Stimulated activated CD8-positive, alpha-beta memory T cell treated with anti-CD3 and anti-CD28 coated beads, Interleukin-4, amount 100 ng/mL, for 48 hours (primary cell): ENCODE measurements around the gene NES.

ENCODE experiments used
- DNase-seq: peaks from one replicate; pipeline ENCODE4 v3.0.0-alpha.2; 2020

NES gene

DNA sequence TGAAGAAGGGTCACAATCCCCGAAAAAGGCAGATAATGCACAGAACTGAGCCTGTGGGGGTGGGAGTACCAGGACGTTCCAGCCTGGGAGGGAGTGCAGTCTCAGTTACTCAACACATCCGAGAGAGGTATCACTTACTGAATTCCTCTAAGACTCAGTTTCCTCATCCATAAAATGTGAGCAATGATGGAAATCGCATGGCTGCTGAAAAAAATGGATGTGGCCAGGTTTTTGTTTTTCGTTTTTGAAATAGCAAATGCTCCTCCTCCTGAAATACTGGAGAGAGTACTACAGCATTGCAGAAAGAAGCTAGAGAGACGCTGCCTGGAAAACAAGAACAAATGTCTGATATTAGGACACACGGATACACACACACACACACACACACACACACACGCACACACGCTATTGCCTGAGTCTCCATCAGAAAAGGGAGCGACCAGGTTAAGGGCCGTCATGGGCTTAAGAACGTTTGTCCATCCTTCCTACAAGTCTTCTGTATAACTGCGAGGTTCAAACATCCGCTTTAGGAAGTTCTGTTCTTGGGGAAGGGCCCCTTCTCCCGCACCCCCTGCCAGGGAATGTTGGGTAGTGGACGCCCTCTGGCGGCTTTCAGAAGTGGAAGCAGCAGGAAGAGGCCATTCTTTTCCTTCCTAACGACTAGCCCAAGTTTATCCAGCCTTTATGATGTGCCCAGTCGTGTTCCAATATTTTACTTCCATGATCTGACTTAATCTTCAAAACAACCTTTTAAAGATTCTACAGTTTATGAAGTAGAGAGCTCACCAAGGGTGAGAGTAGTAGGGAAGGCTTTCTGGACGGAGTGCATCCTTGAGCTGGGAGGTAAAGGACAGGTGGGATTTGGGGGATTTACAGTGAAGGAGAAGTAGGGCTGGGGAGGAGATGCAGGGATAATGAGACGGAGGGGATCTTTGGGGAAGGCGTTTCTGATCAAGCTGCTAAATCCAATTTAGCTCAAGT lies 699 bp upstream of the NES start:
- peak; percentile 50 for DNase-seq

DNA sequence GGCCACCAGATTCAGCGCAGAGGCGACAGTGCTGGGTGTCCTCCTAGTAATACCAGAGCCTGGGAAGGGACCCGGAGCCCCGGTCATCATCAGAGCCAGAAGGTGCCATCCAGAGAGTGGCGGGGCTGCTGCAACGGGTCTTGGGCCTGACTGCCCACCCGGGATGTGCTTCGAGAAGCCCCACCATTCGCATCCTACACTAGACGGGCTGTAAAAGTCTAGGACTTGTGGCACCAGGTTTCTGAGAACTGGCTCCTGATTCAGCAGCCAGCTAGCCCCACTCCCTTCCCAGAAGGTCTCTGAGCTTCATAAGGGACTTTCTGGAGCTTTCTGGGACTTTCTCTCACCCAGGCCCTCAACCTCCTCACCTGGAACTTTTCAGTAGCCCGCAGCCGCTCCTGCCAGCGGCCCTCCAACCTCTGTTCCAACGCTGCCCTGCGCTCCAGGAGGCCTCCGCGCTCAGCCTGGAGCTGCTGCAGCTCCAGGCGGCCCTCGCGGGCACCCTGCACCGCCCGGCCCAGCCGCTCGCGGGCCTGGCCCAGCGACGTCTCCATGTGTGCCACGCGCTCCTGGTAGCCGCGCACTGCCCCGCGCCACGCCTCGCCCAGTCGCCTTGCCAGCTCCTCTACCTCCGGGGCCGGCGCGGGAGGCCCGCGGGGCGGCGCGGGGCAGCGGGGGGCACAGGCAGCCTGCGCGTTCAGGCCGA lies 940 bp downstream of the NES start:
- DNase-seq: no peak

DNA sequence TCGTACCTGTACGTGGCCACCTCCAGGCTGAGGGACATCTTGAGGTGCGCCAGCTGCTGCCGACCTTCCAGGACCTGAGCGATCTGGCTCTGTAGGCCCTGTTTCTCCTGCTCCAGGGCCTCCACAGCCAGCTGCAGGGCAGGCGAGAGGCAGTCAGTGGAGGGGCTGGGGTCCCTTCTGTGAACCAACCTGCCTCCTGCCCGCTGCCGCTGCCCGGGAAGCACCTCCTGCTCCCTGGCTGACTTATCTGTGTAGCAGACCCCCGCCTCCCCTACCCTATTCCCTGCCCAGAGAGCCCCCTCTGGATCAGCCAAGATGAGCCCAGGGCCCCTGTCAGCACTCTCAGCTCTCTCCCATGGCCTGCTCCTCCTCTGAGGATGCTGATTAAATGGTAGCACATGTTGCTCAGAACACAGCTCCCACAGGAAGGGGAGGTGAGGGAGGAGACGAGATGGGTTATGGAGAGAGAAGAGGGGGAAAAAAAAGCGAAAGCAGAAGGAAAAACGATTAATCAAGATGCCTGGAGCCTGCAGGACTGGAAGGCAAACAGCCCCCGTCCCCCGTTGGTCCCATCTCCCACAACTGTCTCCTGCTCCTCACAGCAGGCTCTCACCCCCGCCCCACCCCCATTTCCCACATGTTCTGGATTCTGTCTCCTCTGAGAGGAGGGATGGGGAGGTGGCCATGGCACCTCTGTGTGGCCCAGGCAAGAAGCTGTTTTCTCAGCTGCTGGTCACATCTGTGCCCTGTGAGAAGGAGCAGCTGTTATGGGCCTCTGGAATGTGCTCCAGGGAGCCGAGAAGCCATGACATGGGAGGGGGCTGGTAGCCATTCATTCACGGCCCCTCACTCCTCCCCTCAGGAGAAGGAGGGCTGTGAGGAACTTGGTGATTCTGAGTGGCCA lies 1.7 kb downstream of the NES start:
- DNase-seq: no peak

DNA sequence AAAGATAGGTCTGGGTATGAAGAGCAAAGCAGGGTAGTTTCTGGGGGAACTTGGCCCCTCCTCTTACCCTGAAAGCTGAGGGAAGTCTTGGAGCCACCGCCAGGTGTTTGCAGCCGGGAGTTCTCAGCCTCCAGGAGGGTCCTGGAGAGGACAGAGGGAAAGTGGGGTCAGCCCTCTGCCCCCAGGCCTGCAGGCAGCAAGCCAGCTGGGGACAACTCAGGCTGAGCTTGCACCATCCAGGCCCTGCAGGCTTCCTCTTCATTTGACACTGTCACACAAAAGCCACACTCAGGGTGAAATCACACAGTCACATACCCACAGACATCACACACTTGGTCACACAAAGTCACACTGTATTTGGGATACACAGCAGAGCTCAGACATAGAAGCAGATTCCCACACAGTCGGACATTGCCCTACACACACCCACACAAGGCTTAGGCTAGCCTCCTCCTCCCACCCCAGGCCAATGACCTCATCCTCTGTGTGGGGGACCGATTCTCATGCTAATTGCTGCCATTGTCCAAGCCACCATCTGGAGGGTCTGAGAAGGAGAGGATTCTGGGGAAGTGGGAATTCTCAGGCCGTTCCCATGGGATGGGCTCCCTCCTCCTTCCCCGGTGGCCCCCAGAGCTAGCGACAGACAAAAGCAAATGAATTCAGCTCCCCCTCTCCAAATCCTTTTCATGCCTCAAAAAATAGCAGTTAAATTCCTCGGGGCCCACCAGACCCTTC lies 3.7 kb downstream of the NES start:
- DNase-seq: no peak

DNA sequence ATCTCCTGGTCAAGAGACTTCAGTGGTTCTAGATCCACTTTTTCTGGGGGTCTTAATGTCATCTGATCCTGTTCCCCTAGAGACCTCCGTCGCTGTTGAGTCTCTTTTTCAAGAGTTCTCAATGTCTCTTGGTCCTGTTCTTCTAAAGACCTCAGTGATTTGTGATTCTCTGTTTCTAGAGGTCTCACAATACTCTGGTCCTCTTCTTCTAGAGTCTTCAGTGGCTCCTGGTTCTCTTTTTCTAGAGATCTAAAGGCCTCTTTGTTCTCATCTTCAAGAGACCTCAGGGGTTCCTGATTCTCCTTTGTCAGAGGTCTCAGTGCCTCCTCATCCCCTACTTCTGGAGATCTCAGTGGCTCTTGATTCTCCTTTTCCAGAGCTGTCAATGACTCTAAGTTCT lies 5.4 kb downstream of the NES start:
- DNase-seq: no peak

DNA sequence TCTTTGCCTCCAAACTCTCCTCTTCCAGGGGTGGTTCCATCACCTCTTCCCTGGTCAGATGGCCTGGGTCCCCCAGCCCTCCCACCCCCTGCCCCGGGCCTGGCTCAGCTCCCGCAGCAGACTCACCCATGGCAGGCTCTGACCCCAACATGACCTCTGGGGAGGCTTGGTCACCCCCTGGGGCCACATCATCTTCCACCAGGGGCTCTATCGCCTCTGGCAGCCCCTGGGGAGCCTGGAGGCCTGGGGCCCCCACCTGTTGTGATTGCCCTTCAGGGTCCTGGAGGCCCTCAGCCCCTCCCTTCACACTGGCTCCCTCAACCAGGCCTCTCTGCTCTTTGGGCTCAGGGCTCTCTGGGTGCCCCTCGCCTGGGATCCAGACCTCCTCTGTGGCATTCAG lies 6.4 kb downstream of the NES start:
- no peak for DNase-seq

DNA sequence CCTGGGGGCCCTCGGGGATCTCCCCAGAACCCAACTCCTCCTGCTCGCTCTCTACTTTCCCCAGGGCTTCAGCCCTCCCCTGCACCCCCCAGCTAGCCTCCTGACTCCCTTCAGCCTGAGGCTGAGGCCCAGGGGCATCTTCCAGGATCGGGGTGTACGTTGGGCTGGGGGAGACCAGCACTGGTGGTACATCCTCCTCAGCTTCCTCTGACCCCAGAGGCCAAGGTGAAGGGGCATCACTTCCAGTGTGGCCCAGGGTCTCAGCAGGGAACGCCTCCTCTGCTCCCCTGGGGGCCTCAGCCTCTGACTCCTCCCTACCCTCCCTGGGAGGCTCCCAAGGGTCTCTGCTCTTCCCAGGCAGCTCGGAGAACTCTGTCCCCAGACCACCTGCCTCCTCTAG lies 6.8 kb downstream of the NES start:
- no peak for DNase-seq

DNA sequence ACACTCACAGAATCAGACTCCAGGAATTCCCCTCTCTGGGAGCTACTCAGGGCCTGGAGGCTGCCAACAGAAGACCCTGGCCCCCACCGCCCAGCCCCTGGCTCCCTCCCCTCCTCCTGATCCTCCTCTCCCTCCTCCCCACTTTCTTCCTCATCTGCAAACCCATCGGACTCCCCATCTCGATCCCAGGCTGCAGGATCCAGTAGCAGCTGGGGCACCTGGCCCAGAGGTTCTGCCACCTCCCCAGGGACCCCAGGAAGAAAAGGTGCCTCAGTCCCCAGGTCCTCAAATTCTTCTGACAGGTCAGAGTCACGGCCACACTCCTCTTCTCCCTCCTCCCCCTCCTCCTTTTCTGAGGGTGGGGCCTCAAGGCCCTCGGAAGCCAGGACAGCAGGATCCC lies 7.4 kb downstream of the NES start:
- no peak for DNase-seq

DNA sequence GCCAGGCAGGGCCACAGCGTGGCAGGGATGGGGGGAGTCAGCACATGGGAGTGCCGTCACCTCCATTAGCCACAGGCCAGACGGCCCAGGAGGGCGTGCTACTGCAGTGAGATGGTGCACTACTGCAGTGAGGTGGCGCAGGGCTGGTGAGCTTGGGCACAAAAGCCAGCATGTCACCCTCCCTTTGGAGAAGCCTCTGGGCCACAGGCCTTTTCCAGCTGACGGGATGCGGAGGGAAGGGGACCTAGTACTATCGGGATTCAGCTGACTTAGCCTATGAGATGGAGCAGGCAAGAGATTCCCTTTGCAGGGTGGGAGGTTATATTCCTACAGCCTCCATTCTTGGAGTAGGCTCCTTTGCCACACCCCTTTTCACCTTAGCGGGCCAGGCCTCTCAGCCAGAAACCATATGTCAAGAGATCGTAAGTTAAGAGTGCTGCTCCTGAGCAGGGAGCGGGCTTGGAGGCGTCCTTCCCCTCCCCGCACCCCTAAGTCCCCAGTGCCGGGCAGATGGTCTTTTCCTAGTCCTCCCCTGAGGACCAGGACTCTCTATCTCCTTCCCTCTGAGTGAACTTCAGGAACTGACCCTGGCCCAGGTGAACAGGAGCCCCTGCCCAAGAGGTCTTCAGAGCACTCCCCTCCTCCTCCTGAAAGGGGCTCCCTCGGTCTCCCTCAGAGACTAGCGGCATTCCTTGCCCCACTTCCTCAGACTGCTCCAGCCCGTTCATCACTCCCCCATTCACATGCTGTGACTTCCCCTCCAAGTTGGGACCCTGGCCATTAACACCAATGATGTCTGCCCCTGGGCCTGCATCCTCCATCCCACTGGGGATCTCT lies 8.2 kb downstream of the NES start:
- DNase-seq: no peak

DNA sequence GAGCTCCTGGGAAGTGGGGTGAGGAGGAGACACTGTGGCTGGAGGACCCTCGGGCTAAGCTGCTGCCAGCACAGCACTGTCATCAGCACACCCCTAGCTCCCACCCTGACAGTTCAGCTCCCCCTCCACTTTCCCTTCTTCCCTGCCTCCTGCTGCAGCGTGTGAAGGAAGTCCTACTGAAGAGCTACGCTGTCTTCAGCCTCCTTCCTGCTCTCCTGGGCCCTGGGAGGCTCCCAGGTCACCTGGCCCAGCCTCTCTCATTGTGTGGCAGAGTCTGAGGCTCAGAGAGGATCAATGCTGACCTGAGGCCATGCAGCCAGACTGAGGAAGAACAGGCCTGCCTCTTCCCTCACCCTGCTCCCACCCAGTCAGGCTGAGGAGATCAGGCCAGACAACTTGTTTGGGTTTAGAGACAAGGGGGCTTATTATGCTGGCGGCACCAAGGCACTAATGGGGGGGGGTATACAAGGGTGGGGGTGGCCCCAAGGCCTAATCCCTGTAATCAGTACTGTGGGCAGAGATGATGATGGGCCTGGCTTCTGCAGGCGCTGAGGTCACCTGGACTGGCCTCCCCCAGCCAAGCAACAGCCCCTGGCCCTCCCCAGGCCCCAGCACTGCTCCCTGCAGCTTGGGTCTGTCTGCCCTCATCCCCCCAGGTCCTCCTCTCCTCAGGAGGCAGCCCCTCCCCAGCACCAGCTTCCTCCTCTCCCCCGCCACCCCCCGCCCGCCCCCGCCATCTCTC lies 9.1 kb downstream of the NES start:
- DNase-seq: no peak

DNA sequence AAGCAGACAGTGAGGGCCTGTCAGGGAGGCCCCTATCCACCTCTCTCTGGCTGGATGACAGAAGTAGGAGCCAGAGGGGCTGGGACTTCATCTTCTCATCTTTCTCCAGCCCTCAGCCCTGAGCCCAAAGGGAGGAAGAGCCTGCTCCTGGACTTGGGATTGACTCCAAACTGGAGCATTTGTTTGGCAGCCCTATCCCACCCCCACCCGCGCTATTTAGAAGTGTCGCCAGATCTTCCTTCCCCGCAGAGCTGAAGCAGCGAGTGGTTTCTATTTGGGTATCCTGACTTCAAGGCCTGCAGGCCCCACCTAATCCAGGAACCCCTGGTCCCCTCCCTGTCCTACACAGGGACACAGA lies 9.6 kb downstream of the NES start:
- no peak for DNase-seq

DNA sequence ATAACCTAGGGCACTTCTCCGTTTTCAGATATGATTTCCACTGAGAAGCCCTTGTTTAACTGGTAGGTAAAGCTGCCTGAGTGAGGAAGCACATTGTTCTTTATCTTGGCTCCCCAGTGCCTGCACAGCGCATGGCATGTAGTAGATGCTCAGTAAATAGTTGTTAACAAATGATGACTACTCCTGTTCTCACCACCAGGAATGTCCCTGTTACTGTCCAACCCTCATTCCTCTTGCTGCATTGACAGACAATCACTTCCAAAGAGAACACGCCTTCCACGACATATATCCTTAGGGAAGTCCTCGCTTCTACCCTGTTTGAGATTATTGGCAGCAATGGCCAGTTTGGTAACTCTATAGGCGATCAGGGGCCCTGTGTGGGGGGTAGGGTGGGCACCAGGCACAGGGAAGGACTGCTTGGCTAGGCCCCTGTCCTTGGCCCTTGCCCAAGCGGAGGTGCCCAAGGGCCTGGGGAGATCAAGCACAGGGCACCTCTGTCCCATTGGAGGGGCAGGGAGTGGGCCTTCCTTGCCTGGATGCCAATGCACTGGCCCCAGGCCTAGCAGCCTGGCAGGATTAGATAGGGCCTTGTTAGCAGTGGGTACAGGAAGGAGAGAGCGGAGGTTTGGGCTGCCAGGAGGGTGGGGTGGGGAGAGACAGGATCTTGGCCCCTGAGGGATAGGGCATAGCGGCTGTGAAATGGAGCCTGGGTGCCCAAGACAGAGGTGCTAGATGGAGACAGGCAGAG lies 10.2 kb downstream of the NES start:
- DNase-seq: no peak

DNA sequence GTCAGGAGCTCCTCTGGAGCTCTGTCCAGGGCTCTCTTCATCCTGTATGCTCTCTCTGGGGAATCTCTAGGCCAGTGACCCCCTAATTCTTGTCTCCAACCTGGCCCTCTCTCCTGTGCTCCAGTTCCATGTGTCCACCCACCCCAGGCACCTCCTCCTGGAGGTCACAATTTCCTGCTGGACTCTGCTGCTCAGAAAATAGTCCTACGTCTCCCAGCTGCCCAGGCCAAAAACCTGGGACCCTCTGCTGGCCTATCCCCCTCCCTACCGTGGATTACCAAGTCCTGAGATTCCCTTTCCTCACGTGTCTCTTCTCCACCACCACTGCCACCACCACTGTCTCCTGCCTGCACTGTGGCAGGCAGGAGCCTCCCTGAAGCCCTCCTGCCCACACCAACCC lies 11.7 kb downstream of the NES start:
- no peak for DNase-seq

DNA sequence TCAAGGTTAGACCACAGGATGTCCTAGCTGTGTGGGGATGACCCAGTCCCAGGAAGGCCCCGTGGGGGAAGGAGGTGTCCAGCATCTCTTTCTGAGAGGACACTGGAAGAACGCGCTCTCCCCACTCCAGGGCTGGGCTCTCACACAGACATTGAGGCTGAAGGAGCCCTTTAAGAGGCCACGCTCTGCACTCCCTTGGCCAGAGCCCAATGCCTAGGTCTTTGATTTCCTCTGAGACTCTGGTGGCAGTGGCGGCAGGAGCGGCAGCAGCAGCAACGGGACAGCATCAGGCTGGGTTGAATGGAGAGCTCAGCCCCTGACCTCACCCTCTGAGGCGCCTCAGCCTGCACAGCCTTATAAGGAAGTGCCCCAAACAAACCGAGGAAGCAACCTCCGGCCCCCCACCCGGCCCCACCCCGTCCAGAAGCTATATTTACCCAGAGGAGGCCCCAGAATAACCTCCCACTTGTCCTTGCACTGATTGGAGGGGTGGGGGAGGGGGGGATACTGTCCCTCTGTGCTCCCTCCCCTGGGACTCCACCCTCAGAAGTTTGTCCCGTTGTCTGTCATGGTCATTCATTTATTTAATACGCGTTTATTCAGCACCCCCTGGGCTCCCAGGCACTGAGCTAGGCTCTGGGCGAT lies 12.3 kb downstream of the NES start:
- no peak for DNase-seq

DNA sequence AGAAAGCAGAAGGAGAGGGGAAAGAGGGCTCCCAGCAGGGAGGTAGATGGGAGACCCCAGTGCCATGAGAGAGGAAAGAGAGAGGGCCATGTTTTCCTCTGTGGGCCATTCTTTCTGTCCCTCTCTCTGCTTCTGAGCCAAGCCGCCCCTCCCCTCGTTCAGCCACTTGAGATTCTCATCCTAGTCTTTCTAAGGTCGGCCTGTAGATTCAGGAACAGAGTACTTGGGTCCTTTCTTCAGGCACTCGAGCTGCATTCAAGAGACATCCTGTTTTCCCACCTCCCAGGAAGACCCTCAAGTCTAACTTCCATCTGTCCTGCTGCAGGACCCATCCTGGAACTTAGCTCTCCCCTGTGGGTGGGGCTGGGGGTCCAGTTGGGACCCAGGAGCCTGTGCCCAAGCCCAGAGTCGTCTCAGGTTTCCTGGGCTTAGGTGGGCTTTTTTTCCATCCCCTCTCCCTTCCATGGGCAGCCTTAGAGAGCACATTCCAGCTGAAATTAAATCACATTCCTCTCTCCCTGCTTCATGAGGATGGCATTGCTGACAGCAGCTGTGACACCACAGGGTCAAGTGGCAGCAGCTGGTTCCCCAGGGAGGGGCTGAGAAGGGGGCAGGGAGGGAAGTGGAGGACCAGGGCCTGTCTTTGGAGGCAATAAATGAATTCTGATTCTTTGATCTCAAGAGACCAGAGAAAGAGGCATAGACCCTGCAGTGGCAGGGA lies 13.0 kb downstream of the NES start:
- no peak for DNase-seq

DNA sequence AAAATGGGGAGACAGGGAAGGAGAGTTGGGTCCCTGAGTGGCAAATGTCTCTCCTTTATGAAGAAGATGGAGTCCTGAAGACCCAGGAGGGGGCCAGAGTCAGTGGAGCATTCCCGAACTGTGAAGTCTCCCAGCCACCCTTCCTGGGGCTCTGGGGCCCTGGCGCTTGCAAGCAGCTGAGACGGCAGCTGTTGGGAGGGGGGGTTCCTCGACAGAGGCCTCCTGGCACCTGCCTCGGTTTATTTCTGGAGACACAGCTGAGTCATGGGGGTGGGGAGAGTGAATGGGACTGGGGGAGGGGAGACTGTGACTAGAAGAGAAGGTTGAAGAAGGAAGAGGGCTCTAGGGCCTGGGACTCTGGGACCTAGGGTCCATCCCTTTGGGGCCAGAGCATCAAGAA lies 14.0 kb downstream of the NES start:
- DNase-seq: no peak

DNA sequence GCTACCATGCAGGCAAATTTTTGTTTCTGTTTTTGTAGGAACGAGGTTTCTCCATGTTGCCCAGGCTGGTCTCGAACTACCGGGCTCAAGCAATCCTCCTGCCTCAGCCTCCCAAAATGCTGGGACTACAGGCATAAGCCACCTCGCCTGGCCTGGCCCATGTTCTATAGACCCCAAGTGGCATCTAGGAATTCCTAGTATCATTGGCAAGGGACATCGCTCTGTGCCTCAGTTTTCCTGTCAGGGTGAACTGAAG lies 14.5 kb downstream of the NES start:
- no peak for DNase-seq

DNA sequence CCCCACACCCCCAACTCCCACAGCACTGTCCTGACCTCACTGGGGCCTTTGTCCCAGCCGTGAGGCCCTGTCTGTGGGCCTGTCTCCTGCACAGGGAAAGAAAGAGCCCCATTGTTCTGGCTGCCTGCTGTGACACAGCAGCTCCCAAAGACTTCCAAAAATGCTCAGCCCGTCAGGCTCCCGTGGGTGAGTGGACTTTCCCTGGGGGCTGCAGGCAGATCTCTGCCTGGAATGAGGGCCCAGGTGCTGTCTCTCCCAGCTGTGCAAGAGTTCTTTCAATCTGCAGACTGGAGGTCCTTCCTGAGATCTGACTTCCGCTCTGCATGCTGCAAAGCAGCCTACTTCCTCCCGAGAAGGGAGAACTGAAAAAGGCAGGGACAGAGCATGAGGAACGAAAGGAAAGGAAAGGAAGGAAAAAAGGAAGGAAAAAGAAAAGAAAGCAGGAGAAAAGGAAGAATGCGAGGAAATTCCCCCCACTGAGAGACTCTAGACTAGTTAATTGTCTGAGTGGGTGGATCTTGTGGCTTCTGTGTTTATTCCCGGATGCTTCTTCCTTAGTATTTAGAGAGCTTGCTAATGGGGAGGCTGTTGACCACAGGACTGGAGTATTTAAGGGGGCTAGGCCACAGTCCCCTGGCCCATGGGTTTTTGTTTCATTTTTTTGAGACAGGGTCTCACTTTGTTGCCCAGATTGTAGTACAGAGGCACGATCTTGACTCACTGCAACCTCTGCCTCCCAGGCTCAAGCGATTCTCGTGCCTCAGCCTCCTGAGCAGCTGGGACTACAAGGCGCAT lies 15.0 kb downstream of the NES start:
- DNase-seq: no peak

DNA sequence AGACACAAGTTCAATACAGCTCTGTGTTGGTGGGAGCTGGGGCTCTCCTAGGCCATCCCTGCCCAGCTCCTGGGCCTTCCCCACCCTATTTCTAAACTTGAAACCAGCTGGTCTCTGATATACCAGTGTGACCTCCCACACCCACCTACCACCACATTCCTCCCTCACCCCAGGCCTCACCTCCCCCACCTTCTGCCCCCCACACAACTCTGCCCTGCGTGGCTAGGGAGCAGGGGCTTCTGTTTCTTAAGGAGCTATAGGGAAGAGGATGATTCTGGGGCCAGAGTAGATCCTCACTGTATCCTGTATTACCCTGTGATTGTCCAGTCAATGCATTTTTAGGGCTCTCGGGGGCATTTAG lies 16.5 kb downstream of the NES start:
- no peak for DNase-seq
